ENCODE results near the gene DSC1.
"Not testable (repeated sequence)": the region's sequence is repeated elsewhere in the genome, so short reads cannot be mapped to it uniquely, and the experiment has no call there.

DSC1 gene, protein sequence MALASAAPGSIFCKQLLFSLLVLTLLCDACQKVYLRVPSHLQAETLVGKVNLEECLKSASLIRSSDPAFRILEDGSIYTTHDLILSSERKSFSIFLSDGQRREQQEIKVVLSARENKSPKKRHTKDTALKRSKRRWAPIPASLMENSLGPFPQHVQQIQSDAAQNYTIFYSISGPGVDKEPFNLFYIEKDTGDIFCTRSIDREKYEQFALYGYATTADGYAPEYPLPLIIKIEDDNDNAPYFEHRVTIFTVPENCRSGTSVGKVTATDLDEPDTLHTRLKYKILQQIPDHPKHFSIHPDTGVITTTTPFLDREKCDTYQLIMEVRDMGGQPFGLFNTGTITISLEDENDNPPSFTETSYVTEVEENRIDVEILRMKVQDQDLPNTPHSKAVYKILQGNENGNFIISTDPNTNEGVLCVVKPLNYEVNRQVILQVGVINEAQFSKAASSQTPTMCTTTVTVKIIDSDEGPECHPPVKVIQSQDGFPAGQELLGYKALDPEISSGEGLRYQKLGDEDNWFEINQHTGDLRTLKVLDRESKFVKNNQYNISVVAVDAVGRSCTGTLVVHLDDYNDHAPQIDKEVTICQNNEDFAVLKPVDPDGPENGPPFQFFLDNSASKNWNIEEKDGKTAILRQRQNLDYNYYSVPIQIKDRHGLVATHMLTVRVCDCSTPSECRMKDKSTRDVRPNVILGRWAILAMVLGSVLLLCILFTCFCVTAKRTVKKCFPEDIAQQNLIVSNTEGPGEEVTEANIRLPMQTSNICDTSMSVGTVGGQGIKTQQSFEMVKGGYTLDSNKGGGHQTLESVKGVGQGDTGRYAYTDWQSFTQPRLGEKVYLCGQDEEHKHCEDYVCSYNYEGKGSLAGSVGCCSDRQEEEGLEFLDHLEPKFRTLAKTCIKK

DNA sequence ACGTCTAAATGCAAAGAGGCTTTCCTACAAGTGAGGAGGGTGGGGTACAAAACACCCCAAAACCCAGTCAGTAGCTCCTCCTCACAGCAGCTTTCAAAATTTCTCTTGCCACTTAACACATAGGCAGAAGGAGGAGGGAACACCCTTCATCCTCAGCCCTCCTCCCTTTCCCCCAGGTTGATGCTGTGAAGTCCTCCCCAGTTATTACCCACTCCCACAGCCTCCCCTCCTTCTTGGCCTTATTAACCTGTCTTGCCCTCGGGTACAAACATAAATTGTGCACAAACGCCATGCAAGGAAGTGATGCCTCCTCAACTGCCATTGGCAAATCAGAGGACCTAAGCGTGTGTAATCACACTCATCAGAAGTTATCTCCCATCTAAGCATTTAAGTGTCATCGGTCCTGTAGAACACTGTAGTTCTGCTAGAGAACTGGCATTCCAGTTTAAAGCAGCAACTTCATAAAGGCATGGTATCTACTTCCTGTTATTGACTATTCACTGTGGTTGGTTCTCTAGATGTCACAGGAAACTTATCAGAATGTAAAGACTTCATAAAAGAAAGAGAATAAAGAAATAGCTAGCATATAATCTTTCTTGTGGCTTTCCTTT, at the start of gene DSC1:
TSS of gene DSC1 (minus strand) at position 32 of the 611 bp plus-strand sequence. CDS start 262 bp downstream, outside the sequence.
- DNase-seq: no peak

DNA sequence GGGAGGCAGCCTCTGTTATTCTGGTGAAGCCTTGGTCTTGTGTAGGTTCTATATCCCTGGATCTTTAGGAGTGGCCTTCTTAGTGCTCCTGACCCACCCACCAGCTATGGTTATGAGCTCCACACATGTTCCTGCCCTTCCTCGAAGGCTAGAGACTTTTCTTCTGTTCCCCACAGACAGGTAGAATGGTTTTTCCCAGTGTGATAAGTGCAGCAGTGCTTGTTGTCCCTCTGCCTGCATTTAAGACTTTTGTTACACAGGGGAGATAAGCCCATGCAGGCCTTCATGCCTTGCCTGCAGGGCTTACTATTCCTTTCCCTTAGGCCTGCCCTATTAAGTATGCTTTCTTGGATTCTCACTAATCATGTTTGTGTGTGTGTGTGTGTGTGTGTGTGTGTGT, 48.4 kb upstream of the DSC1 start:
- no peak for DNase-seq

DNA sequence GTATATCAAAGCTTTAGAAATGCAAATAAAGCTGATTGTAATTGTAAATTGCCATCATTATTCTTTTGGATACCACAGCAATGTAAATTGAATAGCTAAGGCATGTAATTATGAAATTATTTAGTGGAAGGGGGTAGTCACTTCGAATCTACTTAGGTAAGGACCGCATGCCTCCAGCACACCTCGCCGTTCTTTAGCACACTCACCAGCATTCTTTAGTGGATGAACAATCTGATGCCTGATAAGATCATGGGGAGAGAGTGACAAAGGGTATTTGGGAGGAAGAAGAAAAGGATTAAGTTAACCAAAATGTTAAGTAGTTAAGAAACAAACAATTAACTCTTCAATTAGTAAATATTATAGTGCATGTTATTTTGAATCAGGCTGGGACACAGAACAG, 46.4 kb upstream of the DSC1 start:
- DNase-seq: no peak

DNA sequence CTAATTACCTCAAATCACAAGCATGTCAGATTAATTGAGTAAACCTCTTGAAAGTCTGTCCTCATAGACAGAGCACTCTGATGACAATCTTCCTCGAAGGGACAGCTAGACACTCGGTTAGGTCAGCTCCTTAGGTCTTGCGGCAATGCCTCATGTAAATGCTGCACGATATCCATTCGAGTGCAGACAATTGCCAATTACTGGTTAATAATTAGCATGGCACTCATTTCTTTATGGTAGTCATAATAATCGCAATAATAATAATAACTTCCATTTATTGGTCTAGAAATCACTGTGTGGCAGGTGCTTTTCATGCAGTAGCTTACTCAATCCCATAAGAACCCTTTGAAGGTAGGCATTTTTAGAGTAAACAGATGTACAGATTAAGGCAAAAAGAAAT, 44.7 kb upstream of the DSC1 start:
- DNase-seq: no peak

DNA sequence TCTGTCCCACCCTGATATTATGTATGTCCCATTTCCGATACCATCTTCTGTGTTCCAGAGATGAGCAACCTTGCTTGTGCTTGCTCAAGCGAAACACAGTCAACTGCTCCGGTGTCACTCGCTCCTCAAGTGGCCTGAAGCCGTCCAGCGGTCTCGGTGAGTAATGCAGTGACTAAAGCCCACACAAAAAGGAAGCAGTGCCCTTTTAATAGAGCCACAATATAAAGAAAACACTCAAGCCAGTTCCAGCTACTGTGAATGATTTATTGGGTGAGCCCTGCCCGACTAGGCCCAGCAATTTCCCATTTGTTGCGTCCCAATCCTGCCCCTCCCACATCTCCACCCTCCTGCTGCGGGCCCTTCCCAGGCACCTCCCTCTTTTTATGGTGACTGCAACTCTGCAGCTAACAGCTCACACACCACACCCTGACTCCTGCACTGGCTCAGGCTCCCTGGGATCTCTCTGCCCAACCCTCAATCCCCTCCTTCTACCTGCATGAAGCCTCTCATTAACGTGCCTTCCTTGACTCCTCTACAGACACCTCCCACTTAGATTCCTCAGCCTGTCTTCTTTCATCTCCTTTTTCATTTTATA, 44.2 kb upstream of the DSC1 start:
- no peak for DNase-seq

DNA sequence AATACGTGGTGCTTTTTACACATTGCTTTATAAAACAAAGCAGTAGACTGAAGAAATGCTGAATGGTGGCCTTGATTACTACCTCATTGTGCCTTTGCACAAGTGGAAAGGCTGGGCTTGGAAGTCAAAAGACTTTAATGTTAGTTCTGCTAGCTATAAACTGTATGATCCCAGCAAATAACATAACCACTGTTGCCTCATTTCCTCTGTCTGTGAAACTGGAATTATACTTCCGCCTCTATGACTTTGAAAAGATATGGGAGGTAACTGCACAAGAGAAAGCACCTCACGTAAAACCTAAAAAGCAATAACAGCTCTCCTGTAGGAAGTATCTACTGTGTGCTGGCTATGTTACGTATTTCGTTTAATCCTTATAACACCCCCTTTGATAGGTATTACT, 43.4 kb upstream of the DSC1 start:
- DNase-seq: no peak

DNA sequence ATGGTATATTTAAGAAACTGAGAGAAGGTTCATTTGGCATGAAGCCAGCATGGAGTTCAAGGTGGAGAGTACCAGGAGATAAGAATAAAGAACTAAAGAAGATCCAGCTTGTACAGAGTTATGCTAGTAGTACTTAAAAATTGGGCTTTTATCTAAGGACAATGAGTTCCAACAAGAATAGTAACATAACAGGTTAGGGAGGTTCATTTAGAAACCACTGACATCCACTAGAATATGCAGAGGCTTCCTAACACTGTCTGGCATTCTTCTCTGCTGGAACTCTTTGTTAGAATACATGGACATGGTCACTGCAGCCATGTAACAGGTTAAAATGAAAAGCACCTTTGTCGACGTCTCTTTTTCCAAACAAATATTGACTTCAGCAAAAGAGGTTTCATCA, 42.6 kb upstream of the DSC1 start:
- no peak for DNase-seq

DNA sequence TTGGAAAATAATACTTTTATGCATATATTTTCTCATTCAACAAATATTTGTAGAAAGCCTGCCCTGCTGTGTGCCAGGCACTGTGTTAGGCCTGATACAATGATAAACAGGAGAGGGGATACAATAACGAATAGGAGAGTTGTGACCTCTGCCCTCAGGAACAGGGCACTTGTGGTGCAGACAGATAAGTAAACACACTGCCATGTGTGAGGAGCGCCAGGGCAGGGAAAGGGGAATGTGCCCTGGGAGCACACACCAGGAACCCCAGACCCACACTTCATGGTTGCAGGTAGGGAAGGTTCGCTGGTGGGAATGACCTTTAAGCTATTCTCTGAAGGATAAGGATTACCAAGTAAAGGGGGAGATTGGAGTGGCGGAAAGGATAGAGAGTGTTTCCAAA, 42.2 kb upstream of the DSC1 start:
- DNase-seq: no peak

DNA sequence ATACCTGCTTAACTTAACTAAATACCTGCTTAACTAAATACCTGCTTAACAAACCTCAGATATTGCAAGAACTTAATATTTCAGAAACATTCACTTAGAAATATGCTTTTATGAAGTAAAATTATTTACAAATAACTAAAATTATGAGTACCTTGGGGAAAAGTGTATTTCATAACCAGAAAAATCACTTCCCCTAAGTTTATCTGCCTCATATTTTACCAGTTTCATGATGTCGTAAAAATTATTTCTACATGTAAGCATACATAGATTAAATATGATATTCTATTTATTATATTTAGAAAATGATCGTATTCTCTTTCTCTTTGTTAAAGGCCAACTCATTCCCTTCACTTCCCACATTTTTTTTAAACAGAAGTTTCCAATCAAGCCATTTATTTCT, 41.5 kb upstream of the DSC1 start:
- no peak for DNase-seq

DNA sequence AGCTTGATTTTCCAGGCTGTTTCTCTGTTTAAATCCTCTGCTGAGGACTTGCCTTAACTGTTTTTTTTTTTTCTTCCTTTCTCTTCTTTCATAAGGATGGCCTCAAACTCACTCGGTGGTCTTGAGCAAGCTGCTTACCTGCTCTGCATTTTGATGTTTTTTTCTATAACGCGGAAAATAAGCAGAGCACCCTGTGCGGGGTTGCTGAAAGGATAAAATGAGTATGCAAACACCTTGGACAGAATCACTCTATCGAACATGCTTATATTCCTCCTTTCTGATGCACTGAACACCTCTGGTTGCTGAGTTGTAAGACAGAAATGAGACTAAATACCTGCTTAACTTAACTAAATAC, 41.1 kb upstream of the DSC1 start:
- DNase-seq: no peak

DNA sequence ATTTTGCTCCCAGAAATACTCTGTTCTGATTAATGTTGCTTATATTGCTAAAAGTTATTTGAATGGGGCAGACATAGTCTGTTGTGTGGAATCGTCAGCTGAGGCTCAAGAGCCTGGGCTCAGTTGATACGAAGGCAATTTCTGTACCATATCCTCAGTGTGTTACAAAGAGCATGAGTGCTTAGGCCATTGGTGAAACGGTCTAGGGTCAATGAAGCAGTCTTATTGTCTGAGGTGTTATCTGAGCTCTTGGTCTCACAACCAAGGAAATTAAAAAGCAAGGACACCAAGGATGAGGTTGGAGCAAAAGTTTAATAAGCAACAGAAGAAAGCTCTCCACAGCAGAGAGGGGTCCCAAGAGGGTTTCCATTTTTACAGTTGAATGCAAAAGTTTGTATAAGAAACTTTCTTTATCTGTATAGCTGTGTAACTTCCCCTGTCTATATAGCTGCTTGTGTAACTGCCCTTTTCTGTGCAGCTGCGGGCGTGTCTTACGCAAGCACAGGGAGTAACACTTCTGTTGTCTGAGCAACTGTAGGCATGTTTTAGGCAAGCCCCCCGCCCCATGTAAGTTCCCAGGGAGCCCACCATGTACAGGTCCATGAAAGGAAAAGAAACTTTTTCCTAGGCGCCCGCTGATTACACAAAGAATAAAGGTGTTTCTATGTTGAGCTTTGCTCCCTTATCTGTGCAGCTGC, 40.6 kb upstream of the DSC1 start:
- DNase-seq: no peak

DNA sequence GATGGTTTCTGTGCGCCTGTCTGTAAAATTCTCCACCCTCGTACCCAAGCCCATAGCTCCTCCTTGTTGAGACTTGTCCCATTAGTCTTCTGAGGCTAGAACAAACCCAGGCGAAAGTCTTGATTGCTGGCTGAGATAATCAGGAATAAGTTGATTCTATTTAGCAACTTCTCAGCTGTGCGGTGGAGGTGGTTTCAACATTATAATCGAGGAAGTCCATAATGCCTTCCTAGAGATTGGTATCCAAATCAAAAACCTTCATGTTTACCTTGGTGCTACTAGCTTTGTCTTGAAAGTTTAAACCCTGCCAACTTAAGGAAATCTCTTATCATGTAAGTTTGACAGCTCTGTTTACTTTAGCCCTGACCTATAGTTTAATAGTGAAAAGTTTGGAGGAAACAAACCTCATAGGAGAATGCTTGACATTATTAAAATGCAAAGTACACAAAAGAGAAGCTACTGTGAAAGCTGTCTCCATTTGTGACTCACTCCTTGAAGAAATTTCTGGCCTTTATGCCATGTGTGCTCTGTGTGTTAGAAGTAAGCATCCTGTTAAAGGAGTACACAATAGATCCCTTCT, 36.6 kb upstream of the DSC1 start:
- DNase-seq: no peak

DNA sequence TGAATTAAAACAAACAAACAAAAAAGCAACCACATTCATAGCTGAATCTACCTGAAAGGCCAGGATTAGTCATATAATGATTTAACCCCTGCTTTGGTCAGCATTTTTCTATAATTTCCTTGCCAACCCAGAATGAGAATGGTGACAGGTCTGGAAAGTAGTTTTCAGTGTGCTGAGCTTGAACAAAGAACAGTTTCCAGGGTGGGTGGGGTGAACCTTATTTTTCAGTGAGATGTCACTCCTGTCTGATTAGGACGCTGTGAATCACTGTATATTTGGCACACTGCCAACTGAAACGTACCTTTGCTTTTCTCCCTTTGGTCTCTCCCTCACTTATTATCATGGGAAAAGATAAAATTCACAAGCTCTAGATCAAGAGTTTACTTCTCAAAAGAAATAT, 35.0 kb upstream of the DSC1 start:
- no peak for DNase-seq

DNA sequence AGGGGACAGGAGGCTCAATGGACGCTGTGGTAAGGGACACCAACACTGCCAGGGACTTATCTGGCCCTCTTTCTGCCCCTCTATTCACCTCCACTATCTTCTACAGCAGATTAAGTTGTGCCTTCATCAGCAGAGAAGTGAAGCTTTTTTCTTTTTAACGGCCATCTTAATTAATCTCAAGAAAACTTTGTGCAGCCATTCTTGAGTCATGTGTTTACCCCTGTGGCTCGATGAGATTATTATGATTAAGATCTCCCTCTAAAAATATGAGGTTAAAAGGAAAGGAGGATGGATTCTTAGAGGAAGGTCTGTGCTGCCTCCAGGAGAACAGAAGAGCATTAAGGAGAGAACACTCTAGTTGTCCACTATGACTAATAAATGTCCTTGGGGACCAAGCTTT, 32.4 kb upstream of the DSC1 start:
- no peak for DNase-seq

DNA sequence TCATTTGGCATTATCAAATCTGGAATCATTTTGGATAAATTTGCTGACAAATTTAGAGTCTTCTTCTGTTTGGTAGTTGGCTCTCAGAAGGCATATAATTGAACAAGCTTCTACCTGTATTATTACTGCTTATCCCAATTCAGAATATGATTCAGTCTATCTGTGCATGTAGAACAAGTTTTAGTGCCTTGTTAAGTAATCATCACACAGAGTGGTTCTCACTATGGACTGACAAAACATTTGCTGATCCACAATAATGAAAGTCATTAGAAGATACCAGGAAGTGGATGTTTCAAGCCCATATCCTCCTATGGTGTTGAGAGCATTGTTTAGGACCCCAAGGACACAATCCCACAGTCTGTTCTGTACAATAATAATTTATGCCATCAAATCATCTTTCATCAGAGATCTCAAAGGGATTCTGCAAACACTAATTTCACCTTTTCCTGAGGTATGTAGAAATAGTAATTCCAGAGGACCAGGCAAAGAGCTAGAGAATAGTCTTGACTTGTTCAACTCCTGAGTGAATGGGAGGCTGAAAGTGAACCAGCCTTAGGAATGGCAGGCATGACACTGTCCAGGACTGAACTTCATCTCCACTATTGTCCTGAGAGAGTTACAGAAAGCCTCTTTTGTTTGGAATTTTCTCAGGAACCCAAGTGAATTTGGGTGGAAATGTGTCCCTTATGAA, 29.6 kb upstream of the DSC1 start:
- no peak for DNase-seq

DNA sequence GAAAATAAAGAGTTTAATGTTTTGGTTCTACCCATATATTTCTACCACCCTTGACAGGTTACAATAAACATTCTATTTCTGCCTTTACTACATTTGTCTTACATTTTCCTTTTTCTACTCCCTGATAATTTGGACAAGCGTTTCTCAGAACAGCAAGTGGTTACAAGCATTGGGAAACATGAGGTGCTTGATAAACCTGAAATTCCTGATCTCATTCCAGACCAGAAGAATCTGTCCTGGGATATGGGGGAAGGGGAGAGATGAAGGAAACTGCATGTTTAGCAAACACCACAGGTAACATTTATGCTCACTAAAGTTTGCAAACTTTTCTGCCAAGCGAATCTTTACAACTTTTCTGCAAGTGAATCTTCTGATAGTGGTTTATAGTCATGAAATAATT, 28.3 kb upstream of the DSC1 start:
- no peak for DNase-seq

DNA sequence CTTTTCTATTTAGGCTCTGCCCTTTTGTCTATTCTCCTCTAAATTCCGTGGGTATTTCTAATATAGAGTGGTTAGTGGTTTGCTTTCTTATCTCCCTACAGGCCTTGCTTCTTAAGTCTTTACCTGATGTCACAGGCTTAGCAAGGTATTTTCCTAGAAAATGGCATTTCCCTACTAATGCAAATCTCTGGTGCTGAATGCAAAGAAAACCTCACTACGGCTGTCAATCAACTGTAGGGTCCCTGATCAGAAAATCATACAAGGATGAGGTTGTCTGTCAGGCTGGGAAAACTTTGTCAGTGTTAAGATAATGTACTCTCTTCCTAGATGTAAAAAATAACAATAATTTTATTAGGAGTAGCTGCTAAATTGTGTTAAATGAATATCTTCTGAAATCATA, 27.1 kb upstream of the DSC1 start:
- DNase-seq: no peak

DNA sequence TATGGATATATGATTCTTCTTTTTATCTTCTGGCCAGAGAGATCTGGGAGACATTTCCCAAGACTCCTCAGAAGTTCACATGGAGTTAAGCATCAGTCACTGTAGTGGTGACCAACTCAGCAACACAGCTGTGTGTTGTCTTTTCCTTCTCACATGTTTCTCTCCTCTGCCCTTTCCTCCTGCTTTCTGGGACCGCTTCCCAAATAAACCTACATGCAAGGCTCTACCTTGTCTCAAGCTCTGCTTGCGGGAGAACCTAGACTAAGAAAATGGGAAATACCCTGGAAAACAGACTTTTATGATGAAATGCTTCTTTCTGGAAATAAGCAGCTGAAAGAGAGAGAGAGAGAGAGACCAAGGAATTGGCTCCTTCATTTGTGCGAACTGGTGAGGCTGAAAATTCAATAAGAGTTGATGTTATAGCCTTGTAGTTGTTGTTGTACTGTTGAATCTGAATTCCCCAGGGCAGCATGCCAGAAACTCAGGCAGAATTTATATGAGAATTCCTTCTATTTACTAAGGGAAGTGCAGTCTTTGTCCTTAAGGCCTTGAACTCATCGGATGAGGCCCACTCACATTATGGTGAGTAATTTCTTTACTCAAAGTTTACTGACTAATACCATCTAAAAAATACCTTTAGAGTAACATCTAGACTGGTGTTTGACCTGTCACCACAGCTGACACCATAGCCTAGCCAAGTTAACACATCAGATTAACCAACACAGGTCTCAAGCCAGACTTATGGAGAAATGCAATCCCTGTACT, 22.7 kb upstream of the DSC1 start:
- DNase-seq: no peak

DNA sequence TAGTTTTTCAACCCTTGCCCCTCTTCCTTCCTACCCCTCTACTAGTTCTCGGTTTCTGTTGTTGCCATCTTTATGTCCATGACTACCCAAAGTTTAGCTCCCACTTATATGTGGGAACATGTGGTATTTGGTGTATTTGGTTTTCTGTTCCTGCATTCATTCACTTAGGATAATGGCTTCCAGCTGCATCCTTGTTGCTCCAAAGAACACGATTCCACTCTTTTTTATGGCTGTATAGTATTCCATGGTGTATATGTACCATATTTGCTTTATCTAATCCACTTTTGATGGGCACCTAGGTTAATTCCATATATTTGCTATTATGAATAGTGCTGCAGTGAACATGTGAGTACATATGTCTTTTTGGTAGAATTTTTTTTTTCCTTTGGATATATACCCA, 20.6 kb upstream of the DSC1 start:
- no peak for DNase-seq

DNA sequence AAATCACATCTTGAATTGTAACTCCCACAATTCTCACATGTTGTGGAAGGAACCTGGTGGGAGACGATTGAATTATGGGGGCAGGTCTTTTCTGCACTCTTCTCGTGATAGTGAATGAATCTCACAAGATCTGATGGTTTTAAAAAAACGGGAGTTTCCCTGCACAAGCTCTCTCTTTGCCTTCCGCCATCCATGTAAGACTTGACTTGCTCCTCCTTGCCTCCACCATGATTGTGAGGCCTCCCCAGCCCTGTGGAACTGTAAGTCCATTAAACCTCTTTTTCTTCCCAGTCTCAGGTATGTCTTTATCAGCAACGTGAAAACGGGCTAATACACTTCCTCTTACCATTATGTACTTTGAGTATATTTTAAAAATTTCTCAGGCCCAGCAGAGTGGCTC, 14.7 kb upstream of the DSC1 start:
- DNase-seq: not testable (repeated sequence)

DNA sequence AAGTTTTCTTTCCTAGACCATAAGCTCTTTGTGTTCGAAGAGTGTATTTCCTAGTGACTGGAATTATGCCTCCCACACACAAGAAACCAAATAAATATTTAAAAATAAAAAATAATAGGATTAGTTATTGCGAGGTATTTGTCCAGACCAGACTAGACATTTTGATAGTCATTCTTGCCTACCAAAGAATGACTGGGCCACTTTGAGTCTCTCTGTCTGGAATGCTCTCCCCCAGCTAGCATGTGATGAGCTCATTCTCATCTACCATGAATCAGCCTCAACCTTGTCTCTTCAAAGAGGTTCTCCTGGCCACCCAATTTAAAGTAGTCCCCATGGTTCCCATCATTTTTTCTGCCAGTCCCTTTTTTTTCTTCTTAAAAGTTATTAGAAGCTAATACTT, 13.9 kb upstream of the DSC1 start:
- no peak for DNase-seq
